ENCODE measurements around the gene TBC1D17.
A peak's percentile ranks its signal among the peaks of the same experiment; 100 is the strongest.

Gene TBC1D17

DNA sequence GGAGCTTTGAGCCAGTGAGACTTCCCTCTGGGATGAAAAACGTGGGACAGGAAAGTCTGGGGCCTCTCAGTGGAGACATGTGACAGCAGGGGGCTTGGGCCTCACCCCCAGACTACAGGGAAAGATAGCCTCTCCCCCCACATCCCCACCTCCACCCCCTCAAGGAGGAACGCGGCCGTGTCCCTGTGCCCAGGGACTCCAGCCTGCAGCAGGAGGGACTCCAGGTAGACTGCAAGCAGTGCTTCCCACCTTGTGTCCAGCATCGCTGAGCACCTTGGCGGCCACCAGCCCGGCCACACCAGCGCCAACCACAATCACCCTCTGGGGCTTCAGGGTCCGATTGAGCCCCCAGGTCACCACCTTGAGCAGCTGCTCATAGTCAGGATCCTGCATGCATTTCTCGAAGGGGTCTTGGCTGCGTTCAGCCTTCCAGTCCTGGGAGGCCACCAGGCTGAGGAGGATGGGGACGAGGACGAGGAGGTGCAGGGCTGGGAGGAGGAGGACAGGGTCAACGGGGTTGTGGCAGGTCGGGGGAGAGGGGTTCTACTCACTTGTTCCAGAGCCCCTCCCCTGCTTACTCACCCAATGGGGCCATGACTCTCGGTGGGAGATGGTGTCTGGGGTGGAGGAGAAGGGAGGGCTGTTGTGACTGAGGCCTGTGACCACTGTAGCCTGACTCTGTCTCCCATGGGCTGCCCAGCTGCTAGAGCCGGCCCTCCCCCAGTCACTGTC, 18.2 kb downstream of the TBC1D17 start:
- Histone ChIP-seq H3K27me3 (ENCODE audit: control insufficient read depth in 1 of 2, insufficient read depth in 2 of 2, low read length in 2 of 2) (peaks cover 4 to 7% of the 10 kb centered on the region in 2 donors), H3K36me3 (ENCODE audit: control insufficient read depth in 2 of 2, insufficient read depth in 2 of 2, low read length in 2 of 2) (no peaks in the 10 kb centered on the region), H3K9me3 (ENCODE audit: control insufficient read depth in 2 of 2, low read length in 2 of 2) (no peaks in the 10 kb centered on the region), H3K9ac (ENCODE audit: low read length in 2 of 2) (no peak overlapping the region), H3K4me1 (ENCODE audit: control insufficient read depth, insufficient read depth, low read length) (peaks cover 13% of the 10 kb centered on the region), H3K27ac (ENCODE audit: low read length) (no peak overlapping the region), H3K4me3 (ENCODE audit: low read length in 2 of 2) (no peak overlapping the region)

GRCh38 chr19:49896863-49897621, 19.5 kb downstream of the TBC1D17 start, which contains the start of gene IL4I1:
IL4I1 (minus strand) TSS chr19:49896887; CDS start chr19:49896160, 727 bp downstream.
- no peak within 1 kb of the TSS for H3K27ac ChIP-seq (ENCODE audit: low read length)
- peaks cover 0 to 4% of the 10 kb centered on the region in 2 donors for H3K27me3 ChIP-seq (ENCODE audit: control insufficient read depth in 1 of 2, insufficient read depth in 2 of 2, low read length in 2 of 2)
- H3K4me1 ChIP-seq (ENCODE audit: control insufficient read depth, insufficient read depth, low read length), result peaks cover 13% of the 10 kb centered on the region
- H3K9ac ChIP-seq (ENCODE audit: low read length in 2 of 2), result no peak within 1 kb of the TSS
- H3K4me3 ChIP-seq (ENCODE audit: low read length in 2 of 2), result peak within 1 kb of the TSS in 1 of 2 donors; percentile 3
- no peaks in the 10 kb centered on the region for H3K36me3 ChIP-seq (ENCODE audit: control insufficient read depth in 2 of 2, insufficient read depth in 2 of 2, low read length in 2 of 2)
- H3K9me3 ChIP-seq (ENCODE audit: control insufficient read depth in 2 of 2, low read length in 2 of 2), result no peaks in the 10 kb centered on the region

GRCh38 chr19:49904136-49904535, 26.6 kb downstream of the TBC1D17 start:
- Histone ChIP-seq H3K4me1 (ENCODE audit: control insufficient read depth, insufficient read depth, low read length) (no peaks in the 10 kb centered on the region), H3K27ac (ENCODE audit: low read length) (no peak overlapping the region), H3K9me3 (ENCODE audit: control insufficient read depth in 2 of 2, low read length in 2 of 2) (no peaks in the 10 kb centered on the region), H3K9ac (ENCODE audit: low read length in 2 of 2) (no peak overlapping the region), H3K4me3 (ENCODE audit: low read length in 2 of 2) (no peak overlapping the region), H3K36me3 (ENCODE audit: control insufficient read depth in 2 of 2, insufficient read depth in 2 of 2, low read length in 2 of 2) (peaks cover 12 to 23% of the 10 kb centered on the region in 2 donors), H3K27me3 (ENCODE audit: control insufficient read depth in 1 of 2, insufficient read depth in 2 of 2, low read length in 2 of 2) (no peaks in the 10 kb centered on the region)

- Histone ChIP-seq H3K4me3 (ENCODE audit: low read length in 2 of 2) (no peak overlapping the region), H3K27ac (ENCODE audit: low read length) (no peak overlapping the region), H3K4me1 (ENCODE audit: control insufficient read depth, insufficient read depth, low read length) (no peaks in the 10 kb centered on the region), H3K36me3 (ENCODE audit: control insufficient read depth in 2 of 2, insufficient read depth in 2 of 2, low read length in 2 of 2) (peaks cover 12 to 28% of the 10 kb centered on the region in 2 donors), H3K9me3 (ENCODE audit: control insufficient read depth in 2 of 2, low read length in 2 of 2) (no peaks in the 10 kb centered on the region), H3K9ac (ENCODE audit: low read length in 2 of 2) (no peak overlapping the region), H3K27me3 (ENCODE audit: control insufficient read depth in 1 of 2, insufficient read depth in 2 of 2, low read length in 2 of 2) (no peaks in the 10 kb centered on the region)
Measured at GRCh38 chr19:49906879-49907564, 29.5 kb downstream of the TBC1D17 start.

GRCh38 chr19:49907745-49908446, 30.4 kb downstream of the TBC1D17 start:
- no peaks in the 10 kb centered on the region for H3K9me3 ChIP-seq (ENCODE audit: control insufficient read depth in 2 of 2, low read length in 2 of 2)
- no peak overlapping the region for H3K27ac ChIP-seq (ENCODE audit: low read length)
- no peak overlapping the region for H3K4me3 ChIP-seq (ENCODE audit: low read length in 2 of 2)
- H3K36me3 ChIP-seq (ENCODE audit: control insufficient read depth in 2 of 2, insufficient read depth in 2 of 2, low read length in 2 of 2), result peaks cover 12 to 29% of the 10 kb centered on the region in 2 donors
- no peaks in the 10 kb centered on the region for H3K27me3 ChIP-seq (ENCODE audit: control insufficient read depth in 1 of 2, insufficient read depth in 2 of 2, low read length in 2 of 2)
- H3K9ac ChIP-seq (ENCODE audit: low read length in 2 of 2), result no peak overlapping the region
- H3K4me1 ChIP-seq (ENCODE audit: control insufficient read depth, insufficient read depth, low read length), result peaks cover 2% of the 10 kb centered on the region

GRCh38 chr19:49908480-49909420, 31.2 kb downstream of the TBC1D17 start:
- peaks cover 4% of the 10 kb centered on the region for H3K4me1 ChIP-seq (ENCODE audit: control insufficient read depth, insufficient read depth, low read length)
- H3K27ac ChIP-seq (ENCODE audit: low read length), result no peak overlapping the region
- peaks cover 12 to 30% of the 10 kb centered on the region in 2 donors for H3K36me3 ChIP-seq (ENCODE audit: control insufficient read depth in 2 of 2, insufficient read depth in 2 of 2, low read length in 2 of 2)
- H3K9me3 ChIP-seq (ENCODE audit: control insufficient read depth in 2 of 2, low read length in 2 of 2), result no peaks in the 10 kb centered on the region
- no peaks in the 10 kb centered on the region for H3K27me3 ChIP-seq (ENCODE audit: control insufficient read depth in 1 of 2, insufficient read depth in 2 of 2, low read length in 2 of 2)
- H3K9ac ChIP-seq (ENCODE audit: low read length in 2 of 2), result no peak overlapping the region
- H3K4me3 ChIP-seq (ENCODE audit: low read length in 2 of 2), result no peak overlapping the region

- Histone ChIP-seq H3K27ac (ENCODE audit: low read length) (no peak overlapping the region), H3K9ac (ENCODE audit: low read length in 2 of 2) (no peak overlapping the region), H3K9me3 (ENCODE audit: control insufficient read depth in 2 of 2, low read length in 2 of 2) (no peaks in the 10 kb centered on the region), H3K36me3 (ENCODE audit: control insufficient read depth in 2 of 2, insufficient read depth in 2 of 2, low read length in 2 of 2) (peaks cover 12 to 36% of the 10 kb centered on the region in 2 donors), H3K4me3 (ENCODE audit: low read length in 2 of 2) (no peak overlapping the region), H3K27me3 (ENCODE audit: control insufficient read depth in 1 of 2, insufficient read depth in 2 of 2, low read length in 2 of 2) (no peaks in the 10 kb centered on the region), H3K4me1 (ENCODE audit: control insufficient read depth, insufficient read depth, low read length) (peaks cover 4% of the 10 kb centered on the region)
Measured at GRCh38 chr19:49910179-49910578, 32.7 kb downstream of the TBC1D17 start.

DNA sequence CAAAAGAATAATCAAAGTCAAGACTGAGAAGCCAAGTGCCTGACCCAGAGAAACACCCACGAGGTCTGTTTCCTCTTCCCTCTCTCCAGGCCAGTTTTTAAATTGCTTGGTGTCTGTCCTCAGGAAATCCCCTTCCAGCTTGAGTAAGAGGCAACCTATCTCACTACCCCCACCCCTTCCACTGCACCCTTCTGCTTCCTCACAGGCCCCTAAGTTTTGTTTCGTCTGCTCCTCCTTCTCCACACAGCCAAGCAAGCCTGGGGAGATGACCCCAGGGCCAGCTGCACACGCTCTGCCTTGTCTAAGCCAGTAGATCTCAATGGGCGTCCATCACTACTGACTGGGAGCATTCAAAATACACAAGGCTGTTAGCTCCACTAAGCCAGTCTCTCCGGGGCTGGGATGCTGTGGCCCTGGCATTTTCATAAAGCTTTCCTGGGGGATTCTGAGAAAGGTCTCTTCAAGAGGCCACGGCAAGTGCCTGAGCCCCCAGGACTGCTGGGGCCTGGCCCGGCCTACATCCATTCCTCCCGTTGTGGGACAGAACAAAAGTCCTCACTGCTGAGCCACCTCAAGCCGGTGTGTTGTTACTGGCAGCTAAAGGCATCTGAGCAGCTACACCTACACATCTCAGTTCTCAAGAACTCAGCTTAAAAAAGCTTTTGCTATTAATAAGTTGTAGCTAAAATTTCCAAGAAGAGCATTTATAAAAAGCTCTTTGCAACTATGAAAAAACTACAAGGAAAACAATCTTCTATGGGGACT, 34.1 kb downstream of the TBC1D17 start:
- no peaks in the 10 kb centered on the region for H3K9me3 ChIP-seq (ENCODE audit: control insufficient read depth in 2 of 2, low read length in 2 of 2)
- H3K4me3 ChIP-seq (ENCODE audit: low read length in 2 of 2), result no peak overlapping the region
- peaks cover 4% of the 10 kb centered on the region for H3K4me1 ChIP-seq (ENCODE audit: control insufficient read depth, insufficient read depth, low read length)
- no peaks in the 10 kb centered on the region for H3K27me3 ChIP-seq (ENCODE audit: control insufficient read depth in 1 of 2, insufficient read depth in 2 of 2, low read length in 2 of 2)
- peaks cover 12 to 36% of the 10 kb centered on the region in 2 donors for H3K36me3 ChIP-seq (ENCODE audit: control insufficient read depth in 2 of 2, insufficient read depth in 2 of 2, low read length in 2 of 2)
- no peak overlapping the region for H3K9ac ChIP-seq (ENCODE audit: low read length in 2 of 2)
- no peak overlapping the region for H3K27ac ChIP-seq (ENCODE audit: low read length)

GRCh38 chr19:49912965-49913685, 35.6 kb downstream of the TBC1D17 start:
- H3K4me1 ChIP-seq (ENCODE audit: control insufficient read depth, insufficient read depth, low read length), result peaks cover 7% of the 10 kb centered on the region
- peaks cover 7 to 26% of the 10 kb centered on the region in 2 donors for H3K36me3 ChIP-seq (ENCODE audit: control insufficient read depth in 2 of 2, insufficient read depth in 2 of 2, low read length in 2 of 2)
- H3K27ac ChIP-seq (ENCODE audit: low read length), result no peak overlapping the region
- H3K9ac ChIP-seq (ENCODE audit: low read length in 2 of 2), result no peak overlapping the region
- H3K27me3 ChIP-seq (ENCODE audit: control insufficient read depth in 1 of 2, insufficient read depth in 2 of 2, low read length in 2 of 2), result no peaks in the 10 kb centered on the region
- no peaks in the 10 kb centered on the region for H3K9me3 ChIP-seq (ENCODE audit: control insufficient read depth in 2 of 2, low read length in 2 of 2)
- no peak overlapping the region for H3K4me3 ChIP-seq (ENCODE audit: low read length in 2 of 2)

Data from stomach smooth muscle (tissue), 2 donors.